GM23248 (cell line): ENCODE results near the gene IRF1. TPM values are rescaled to one million over a fixed set of nuclear protein-coding genes. Genes with fewer than 3 reads are reported as not detected.

Source experiments
- DNase-seq: peaks from one replicate; pipeline ENCODE4 v3.0.0-alpha.2; 2015
- H2AFZ ChIP-seq: fragments of 200-600 bp; sonication (generic); 2 replicates; pipeline ENCODE4 v1.6.1; 2016; ENCODE audit warnings: antibody characterized with exemption
- H3F3A ChIP-seq: fragments of 200-600 bp; sonication (generic); 2 replicates; pipeline ENCODE4 v1.6.1; 2016; ENCODE audit warnings: mild to moderate bottlenecking, antibody characterized with exemption, mixed run types; ENCODE audit not compliant: insufficient read depth
- H3K27ac ChIP-seq: fragments of 200-600 bp; sonication (generic); 2 replicates; pipeline ENCODE4 v1.5.1; 2016; ENCODE audit warnings: mild to moderate bottlenecking
- H3K27me3 ChIP-seq: fragments of 200-600 bp; sonication (generic); replicated peaks from 2 replicates; pipeline ENCODE4 v1.6.1; 2016; ENCODE audit warnings: mild to moderate bottlenecking; ENCODE audit not compliant: insufficient read depth
- H3K36me3 ChIP-seq: fragments of 200-600 bp; sonication (generic); 2 replicates; pipeline ENCODE4 v1.6.1; 2016; ENCODE audit warnings: low read depth, mild to moderate bottlenecking
- H3K4me1 ChIP-seq: fragments of 200-600 bp; sonication (generic); 2 replicates; pipeline ENCODE4 v1.6.1; 2016; ENCODE audit warnings: mild to moderate bottlenecking; ENCODE audit not compliant: insufficient read depth
- H3K4me2 ChIP-seq: fragments of 200-600 bp; sonication (generic); one replicate; pipeline ENCODE4 v1.6.1; 2016; ENCODE audit warnings: mild to moderate bottlenecking; ENCODE audit not compliant: unreplicated experiment
- H3K4me3 ChIP-seq: fragments of 200-600 bp; sonication (generic); 2 replicates; pipeline ENCODE4 v1.5.1; 2016; ENCODE audit warnings: mild to moderate bottlenecking
- H3K79me2 ChIP-seq: fragments of 200-600 bp; sonication (generic); 2 replicates; pipeline ENCODE4 v1.6.1; 2016; ENCODE audit warnings: mild to moderate bottlenecking; ENCODE audit not compliant: insufficient read depth
- H3K9ac ChIP-seq: fragments of 200-600 bp; sonication (generic); 2 replicates; pipeline ENCODE4 v1.6.1; 2016; ENCODE audit warnings: mild to moderate bottlenecking
- H3K9me2 ChIP-seq: fragments of 200-600 bp; sonication (generic); 2 replicates; pipeline ENCODE4 v1.6.1; 2016; ENCODE audit warnings: mixed run types, mild to moderate bottlenecking, moderate library complexity; ENCODE audit not compliant: insufficient read depth
- H3K9me3 ChIP-seq: fragments of 200-600 bp; sonication (generic); one replicate; pipeline ENCODE4 v1.6.1; 2017; ENCODE audit warnings: low read depth
- H4K20me1 ChIP-seq: fragments of 200-600 bp; sonication (generic); 2 replicates; pipeline ENCODE4 v1.6.0; 2016; ENCODE audit not compliant: insufficient read depth
- EZH2 ChIP-seq: fragments of 200-600 bp; sonication (generic); IDR thresholded peaks from 2 replicates; pipeline ENCODE4 v1.6.1; 2018; ENCODE audit warnings: antibody characterized with exemption, mild to moderate bottlenecking; ENCODE audit not compliant: insufficient read depth, poor library complexity, severe bottlenecking
- EZH2phosphoT487 ChIP-seq: fragments of 200-600 bp; sonication (generic); IDR thresholded peaks from 2 replicates; pipeline ENCODE4 v1.6.1; 2018; ENCODE audit warnings: antibody characterized with exemption, moderate library complexity, mild to moderate bottlenecking, low read depth; ENCODE audit not compliant: insufficient read depth
- WGBS, 2 experiments: methylation state at CpG; one replicate each; pipeline ENCODE4 v1.1.6; 2015 to 2017; ENCODE audit warnings: low lambda C conversion rate in 2 of 2, low coverage in 1 of 2; ENCODE audit errors: missing lambda C conversion rate in 2 of 2; 5-methylcytosine and 5-hydroxymethylcytosine counted together
- in situ Hi-C: fragments of 300-500 bp; cut with MboI; formaldehyde crosslinking; loops from 2 replicates; pipeline ENCODE4 v1.15.0; 2020
- polyA plus RNA-seq: library from polyadenylated mRNA; unstranded; fragments of >200 nt; fragmentation: Nextera tagmentation; extraction: Ambion mirVana; gene quantifications from 2 replicates; pipeline ENCODE4 v1.2.1, GENCODE V29; 2016
- total RNA-seq: library from RNA; depleted of rRNA; stranded (reverse); fragments of >200 nt; shearing (Covaris generic); gene quantifications from 2 replicates; pipeline ENCODE4 v1.2.3, GENCODE V29; 2014

IRF1 gene
- total and polyA plus RNA-seq, 2 experiments from 2014 or later, result 6.2 to 22.2 TPM

DNA sequence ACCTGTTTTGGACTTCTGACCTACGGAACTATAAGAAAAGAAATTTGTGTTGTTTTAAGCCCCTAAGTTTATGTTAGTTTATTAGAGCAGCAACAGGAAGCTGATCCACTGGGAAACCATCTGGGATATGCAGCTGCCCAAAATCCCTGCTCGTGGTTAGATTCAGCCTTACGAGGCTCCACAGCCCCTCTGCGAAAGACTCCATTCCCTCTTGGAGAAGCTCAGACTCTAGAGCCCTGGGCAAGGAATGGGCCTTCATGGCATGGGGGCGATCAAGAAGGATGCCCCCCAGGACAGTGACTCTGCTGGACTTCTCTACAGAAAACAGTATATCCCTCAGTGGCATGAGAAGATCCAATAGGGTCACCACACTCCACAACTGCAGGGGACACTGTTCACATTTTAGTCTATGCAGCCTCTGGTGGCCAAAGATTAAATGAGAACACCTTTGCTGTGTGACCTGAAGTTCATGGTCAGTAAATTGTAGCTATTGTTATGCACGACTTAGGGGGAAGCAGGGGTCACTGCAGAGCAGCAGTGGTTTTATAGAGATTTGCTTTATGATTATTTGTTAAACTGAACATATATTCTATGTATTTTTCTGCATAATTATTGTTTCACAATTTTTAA lies 21.1 kb downstream of the IRF1 start:
- no peaks in the 10 kb centered on the region for H3K27me3 ChIP-seq
- TF ChIP-seq EZH2, result no peak
- no peak for TF ChIP-seq EZH2phosphoT487
- no peak overlapping the region for H2AFZ ChIP-seq
- no peaks in the 10 kb centered on the region for H3K79me2 ChIP-seq
- no peaks in the 10 kb centered on the region for H3K9me3 ChIP-seq
- no peaks in the 10 kb centered on the region for H4K20me1 ChIP-seq
- H3K4me3 ChIP-seq, result no peak overlapping the region
- H3F3A ChIP-seq, result no peaks in the 10 kb centered on the region
- no peak overlapping the region for H3K9ac ChIP-seq
- WGBS, 2 experiments, result 86% methylated on average over 6 of the region's 6 CpGs
- in situ Hi-C loops, result no loop called here
- H3K4me2 ChIP-seq, result no peak overlapping the region
- H3K36me3 ChIP-seq, result no peaks in the 10 kb centered on the region
- H3K4me1 ChIP-seq, result peaks cover 21% of the 10 kb centered on the region
- no peaks in the 10 kb centered on the region for H3K9me2 ChIP-seq
- no peak overlapping the region for H3K27ac ChIP-seq
- no peak for DNase-seq

DNA sequence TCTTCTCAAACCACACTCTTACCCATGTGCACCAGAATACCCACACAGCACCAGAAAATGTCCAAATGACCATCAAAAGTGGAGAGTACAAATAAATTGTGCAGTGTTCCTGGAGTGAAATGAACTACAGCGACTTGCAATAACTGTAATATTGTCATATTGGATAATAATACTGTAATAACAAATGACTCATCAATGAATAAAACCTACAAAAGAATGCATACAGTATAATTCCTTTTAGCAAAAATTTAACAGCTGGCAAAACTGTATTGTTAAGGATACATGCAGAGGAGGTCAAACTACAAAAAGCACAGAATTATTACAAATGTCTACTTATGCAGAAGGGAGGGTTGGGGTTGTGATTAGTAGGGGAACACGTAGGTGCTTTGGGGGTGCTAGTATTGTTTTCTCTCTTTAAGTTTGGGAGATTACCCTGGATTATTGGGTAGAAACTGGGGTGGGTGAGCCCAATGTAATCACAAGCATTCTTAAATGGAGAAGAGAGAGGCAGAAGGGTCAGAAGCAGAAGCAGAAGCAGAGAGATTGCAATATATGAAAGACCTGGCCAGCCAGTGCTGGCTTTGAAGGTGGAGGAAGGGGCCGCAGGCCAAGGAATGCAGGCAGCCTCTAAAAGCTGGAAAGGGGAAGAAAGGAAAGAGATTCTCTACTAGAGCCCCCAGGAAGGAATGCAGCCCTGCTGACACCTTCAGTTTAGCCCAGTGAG lies 21.8 kb downstream of the IRF1 start:
- Histone ChIP-seq H3F3A (no peaks in the 10 kb centered on the region), H3K36me3 (no peaks in the 10 kb centered on the region), H3K27me3 (no peaks in the 10 kb centered on the region), H3K4me3 (no peak overlapping the region), H3K9me3 (no peaks in the 10 kb centered on the region), H4K20me1 (no peaks in the 10 kb centered on the region), H3K27ac (no peak overlapping the region), H3K9ac (no peak overlapping the region), H3K4me1 (peaks cover 23% of the 10 kb centered on the region), H3K4me2 (no peak overlapping the region), H3K79me2 (no peaks in the 10 kb centered on the region), H2AFZ (no peak overlapping the region), H3K9me2 (no peaks in the 10 kb centered on the region)
- in situ Hi-C loops, result no loop called here
- DNase-seq, result no peak
- no peak for TF ChIP-seq EZH2phosphoT487
- TF ChIP-seq EZH2, result no peak
- WGBS, 2 experiments, result 88 to 92% methylated on average over 3 of the region's 3 CpGs

DNA sequence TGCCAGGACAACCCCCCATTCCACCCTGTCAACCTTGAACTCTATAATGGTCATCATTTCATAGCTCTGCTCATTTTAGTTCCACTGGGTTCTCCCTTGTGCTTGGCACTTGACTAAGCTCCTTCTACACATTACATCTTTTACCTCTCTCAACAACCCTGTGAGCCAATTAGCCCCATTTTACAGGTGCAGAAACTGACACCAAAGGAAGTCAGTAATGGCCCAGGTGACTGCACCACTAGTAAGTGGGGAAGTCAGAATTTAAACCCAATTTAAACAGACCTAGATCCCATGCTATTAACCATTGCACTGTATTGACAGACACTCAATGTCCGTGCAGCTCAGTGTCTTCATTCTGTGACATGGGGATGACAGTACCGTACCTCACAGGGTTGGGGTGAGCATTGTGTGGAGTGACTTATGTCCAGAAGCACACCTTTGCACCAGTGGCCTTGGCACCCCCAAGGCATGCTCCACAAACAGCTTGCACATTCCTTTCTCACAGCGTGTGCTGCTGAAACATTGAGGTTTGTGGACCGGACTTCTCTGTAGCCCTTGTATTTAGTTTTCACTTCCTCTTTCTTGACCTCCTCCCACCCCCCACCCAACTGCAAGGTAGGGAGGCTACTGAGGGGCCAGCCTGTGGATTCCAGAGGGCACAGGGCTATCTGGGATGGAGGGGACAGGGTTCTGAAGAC lies 23.1 kb downstream of the IRF1 start:
- in situ Hi-C loops, result no loop called here
- 91 to 95% methylated on average over 4 of the region's 4 CpGs for WGBS, 2 experiments
- Histone ChIP-seq H3K9me3 (no peaks in the 10 kb centered on the region), H3F3A (no peaks in the 10 kb centered on the region), H3K79me2 (no peaks in the 10 kb centered on the region), H3K9ac (no peak overlapping the region), H2AFZ (no peak overlapping the region), H3K27ac (no peak overlapping the region), H3K4me1 (peaks cover 23% of the 10 kb centered on the region), H3K27me3 (no peaks in the 10 kb centered on the region), H3K9me2 (no peaks in the 10 kb centered on the region), H4K20me1 (no peaks in the 10 kb centered on the region), H3K4me2 (no peak overlapping the region), H3K36me3 (no peaks in the 10 kb centered on the region), H3K4me3 (no peak overlapping the region)
- TF ChIP-seq EZH2 (no peak), EZH2phosphoT487 (no peak)
- no peak for DNase-seq

DNA sequence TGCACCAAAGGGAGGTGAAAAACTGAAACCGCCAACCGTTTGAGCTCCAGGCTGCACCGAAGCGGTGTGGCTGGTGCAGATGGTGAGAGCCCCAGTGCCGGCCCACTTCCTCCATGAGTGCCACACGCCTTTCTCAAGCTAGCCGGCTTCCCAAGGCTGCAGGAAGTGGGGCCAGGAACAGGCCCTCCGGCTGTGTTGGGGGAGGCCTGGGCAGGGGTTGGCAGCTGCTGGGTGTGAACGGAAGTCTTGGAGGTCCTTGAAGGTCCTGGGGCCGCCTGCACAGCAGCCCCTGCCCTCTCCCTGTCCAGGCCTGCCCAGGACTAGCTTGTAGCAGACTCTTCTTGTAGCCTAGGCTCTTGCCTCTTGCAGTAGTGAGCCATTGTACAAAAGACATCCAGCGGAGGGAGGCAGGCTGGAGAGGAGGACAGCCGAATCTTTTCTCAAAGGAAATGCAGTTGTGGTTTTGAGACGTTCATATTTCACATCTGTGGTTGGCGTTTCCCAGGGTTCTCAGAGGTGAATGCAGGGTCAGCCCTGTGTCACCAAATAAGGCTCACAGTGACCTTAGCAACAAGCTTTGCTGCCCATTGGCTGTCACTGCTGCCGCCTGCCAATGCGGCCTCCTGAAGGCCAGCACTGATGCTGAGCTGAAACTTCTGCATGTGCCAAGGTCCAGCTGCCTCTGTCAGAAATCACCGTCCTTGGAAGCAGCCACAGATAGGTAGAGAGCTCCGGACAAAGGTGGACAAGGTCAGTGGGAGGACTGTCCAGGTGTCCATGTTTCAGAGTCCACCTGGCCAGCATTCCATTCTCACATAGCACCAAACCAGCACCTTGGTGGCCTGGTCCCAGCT lies 23.9 kb downstream of the IRF1 start:
- H3K79me2 ChIP-seq, result no peaks in the 10 kb centered on the region
- H3K4me2 ChIP-seq, result no peak overlapping the region
- H3K27me3 ChIP-seq, result no peaks in the 10 kb centered on the region
- no peak for DNase-seq
- in situ Hi-C loops, result no loop called here
- H3K9ac ChIP-seq, result no peak overlapping the region
- H2AFZ ChIP-seq, result no peak overlapping the region
- WGBS, 2 experiments, result 87 to 89% methylated on average over 17 to 18 of the region's 18 CpGs
- H3K36me3 ChIP-seq, result no peaks in the 10 kb centered on the region
- H3K9me2 ChIP-seq, result no peaks in the 10 kb centered on the region
- H3K4me3 ChIP-seq, result no peak overlapping the region
- no peaks in the 10 kb centered on the region for H3F3A ChIP-seq
- no peak overlapping the region for H3K27ac ChIP-seq
- TF ChIP-seq EZH2phosphoT487 (no peak), EZH2 (no peak)
- H3K9me3 ChIP-seq, result no peaks in the 10 kb centered on the region
- peaks cover 23% of the 10 kb centered on the region for H3K4me1 ChIP-seq
- H4K20me1 ChIP-seq, result no peaks in the 10 kb centered on the region
